Measurements from ENCODE around the gene MED15.
A peak's percentile ranks its signal among the peaks of the same experiment; 100 is the strongest.
"Not testable (repeated sequence)": the region's sequence is repeated elsewhere in the genome, so short reads cannot be mapped to it uniquely, and the experiment has no call there.

MED15 gene

DNA sequence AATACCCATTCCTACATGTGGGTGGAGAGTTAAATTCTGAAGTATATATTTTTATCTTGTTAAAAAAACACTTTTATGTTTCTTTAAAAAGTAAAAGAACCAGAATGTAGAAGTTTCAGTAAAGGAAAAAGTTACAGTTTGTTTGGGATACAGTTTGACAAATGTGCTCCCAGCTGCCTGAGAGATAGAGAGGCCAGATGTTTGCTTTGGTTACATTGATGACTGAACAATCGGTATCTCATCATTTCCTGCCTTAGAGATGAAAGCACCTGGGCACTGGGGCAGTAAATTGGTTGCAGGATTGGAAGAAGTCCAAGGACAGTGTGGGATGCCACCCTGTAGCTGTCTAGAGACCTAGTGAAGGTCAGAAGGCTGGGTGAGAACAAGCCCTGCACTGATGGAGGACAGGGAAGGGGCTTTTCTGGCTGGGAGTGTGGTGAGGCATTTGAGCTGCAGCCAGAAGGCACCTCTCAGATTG is 16.6 kb downstream of the MED15 start:
- intact Hi-C loops (cut with DNase I) = no loop called here

GRCh38 chr22:20525048-20525447 is 17.6 kb downstream of the MED15 start:
- intact Hi-C loops (cut with DNase I) = no loop called here
- DNase-seq = no peak

More for the DNA sequence above, 16.6 kb downstream of the MED15 start:
- DNase-seq = no peak

- intact Hi-C loops (cut with DNase I) = no loop called here
These were observed 18.9 kb downstream of the MED15 start for GRCh38 chr22:20526305-20526627.

DNA sequence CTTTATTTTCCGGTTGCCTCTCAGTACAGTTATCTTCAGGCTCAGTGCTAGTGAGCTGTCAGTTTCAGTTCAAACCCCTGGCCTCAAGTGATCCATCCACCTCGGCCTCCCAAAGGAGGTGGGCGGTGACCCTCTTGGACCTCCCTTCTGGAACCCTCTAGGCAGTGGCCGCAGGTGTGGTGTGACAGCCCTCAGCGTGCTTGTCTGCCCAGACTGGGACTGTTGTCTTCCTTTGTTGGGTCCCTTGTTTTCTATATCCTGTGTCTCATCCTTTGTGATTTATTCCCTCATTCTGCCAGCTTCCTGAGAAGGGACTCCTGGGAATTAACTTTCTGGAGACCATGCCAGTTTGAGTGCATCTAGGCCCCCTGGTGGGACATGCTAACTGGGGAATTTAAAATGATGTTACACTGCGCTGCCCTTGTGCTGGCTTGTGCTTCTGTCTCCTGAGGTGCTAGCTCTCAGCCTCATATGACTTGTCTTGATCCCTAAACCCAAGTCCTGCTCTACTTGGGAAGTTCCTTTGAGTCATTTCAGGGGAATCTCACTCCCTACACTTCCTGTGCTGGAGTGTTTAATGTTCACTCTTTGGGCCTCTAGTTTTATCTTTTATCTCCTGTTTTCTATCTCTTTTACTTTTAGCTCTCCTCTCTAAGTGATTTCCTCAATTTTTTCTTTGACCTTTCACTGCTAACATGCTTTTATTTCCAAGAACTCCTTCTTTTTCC is 19.4 kb downstream of the MED15 start:
- no peak for DNase-seq

More at GRCh38 chr22:20526305-20526627, 18.9 kb downstream of the MED15 start:
- DNase-seq = no peak

DNA sequence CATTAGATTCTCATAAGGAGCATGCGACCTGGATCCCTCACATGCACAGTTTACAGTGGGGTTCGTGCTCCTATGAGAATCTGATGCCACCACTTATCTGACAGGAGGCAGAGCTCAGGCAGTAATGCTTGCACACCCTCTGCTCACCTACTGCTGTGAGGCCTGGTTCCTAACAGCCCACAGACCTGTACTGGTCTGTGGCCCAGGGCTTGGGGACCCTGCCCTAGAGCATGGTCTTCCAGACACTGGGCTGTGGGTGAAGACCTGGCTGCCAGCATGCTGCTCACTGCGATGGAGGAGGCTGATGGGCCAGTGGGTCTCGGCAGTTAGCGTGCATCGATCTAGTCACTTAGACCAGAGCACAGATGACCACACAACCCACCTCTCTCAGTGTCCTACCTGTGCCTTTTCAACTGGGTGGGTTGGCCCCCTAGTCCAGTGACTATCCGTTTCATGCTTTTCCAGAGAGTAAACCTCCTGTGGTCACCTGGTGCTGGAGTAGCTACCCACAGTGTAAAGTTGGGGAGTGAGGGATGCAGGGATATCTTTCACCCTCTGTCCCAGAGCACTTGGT is 21.1 kb downstream of the MED15 start:
- intact Hi-C loops (cut with DNase I) = no loop called here
- DNase-seq = no peak

More for the DNA sequence above, 19.4 kb downstream of the MED15 start:
- intact Hi-C loops (cut with DNase I) = no loop called here

DNA sequence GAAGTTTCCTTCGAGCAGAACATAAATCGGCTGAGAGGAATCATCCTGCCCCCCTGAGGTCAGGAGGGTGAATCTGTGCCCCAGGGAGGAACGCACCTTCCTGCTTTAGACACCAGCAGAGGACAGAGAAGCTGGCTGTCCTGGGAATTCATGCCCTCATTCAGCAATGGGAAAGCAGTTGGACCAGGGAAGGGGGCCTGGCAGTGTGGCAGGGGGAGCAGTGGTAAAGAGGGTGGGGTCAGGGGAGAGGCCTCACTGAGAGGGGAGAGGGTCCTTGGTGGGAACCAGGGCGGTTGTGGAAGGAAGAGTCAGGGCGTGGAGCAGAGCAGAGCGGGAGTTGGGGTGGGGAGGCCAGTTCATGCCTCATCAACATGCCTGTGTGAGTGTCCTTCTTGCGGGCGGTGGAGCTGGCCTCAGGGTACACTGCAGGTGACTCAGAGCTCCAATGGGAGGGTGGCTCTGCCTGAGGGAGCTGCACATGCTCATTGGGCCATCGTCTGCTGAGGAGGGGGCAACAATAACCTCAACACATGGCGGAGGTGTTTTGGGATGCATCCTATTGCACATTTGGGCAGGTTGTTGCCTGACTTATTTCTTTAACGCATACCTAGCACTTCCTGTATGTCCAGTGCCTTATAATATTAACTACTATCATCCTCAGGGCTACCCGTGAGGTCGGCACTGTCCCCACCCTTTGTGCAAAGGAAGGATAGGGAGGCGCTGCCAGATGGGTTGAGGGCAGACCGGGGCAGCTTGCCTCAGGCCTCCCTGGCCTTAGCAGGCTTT is 23.2 kb downstream of the MED15 start:
- DNase-seq = no peak
- intact Hi-C loops (cut with DNase I) = no loop called here

- no peak for DNase-seq
- intact Hi-C loops (cut with DNase I) = no loop called here
These were observed 23.7 kb downstream of the MED15 start for GRCh38 chr22:20531154-20531403.

DNA sequence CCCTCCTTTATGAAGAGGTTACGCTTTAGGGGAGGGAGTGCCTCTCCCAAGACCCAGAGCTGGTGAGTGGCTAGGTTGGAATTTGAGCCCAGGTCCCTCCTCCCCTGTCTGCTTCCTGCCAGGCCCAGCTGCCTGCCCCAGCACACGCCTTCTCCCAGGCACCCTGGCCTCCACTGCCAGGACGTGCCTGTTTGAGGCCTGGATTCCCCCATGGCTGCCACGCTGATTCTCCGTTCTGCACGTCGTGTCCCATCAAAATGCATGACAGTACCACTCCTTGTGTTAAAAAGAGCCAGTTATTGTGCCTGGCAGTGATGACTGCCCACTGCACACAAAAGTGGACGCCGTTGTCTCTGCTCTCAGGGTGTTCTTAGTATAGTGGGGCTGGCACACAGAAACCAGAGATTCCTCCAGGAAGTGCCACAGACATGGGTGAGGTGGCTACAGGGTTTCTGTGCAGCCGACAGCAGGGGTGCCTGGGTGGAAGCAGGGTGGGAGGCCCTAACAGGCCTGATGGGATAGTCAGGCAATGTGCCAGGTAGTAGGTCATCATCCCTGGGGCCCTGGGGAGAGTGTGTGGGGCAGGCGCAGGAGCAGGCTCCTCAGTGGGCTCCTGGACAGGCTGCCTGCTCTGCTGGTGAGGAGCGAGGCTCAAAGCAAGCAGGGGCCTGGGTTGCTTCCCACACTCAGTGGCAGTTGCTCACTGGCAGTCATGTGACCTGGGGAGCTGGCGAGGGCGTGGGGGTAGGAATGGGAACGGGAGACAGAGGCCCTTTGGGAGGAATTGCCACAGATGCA is 24.2 kb downstream of the MED15 start:
- intact Hi-C loops (cut with DNase I) = no loop called here
- DNase-seq = peak; percentile 53 to 94 (median 81)

DNA sequence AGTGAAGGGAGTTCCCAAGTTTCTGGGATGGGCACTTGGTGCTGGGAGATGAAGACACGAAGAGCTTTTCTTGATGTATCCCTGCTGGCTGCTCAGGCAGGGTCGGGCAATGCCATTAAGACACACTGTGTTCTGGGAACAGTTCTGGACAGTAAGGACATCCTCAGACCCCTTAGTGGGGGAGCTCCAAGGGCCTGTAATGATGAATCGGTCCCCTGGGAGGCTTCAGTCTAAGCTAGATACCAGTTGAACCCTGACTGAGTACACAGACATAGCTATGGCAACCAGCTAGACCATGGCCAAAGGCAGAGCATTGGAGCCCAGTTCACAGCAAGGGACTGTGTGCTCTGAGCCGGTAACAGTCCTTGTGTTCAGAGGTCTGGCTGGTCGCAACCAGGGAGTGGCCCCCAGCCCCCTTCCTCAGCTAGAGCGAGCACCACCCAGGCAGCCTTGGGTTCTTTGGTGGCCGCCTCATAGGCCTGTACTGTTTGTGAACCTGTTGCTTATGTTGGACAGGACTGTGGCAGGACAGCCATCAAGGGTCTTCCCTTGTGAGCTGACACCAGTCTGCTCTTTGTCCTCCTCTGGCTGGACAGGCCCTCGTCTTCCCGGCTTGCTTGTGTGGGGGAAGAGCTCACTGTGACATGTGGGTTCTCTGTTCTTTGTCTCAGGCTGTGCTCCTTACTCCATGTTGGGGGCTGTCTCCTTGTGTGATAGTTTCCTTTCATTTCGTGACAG is 25.0 kb downstream of the MED15 start:
- intact Hi-C loops (cut with DNase I) = no loop called here
- DNase-seq = peak in 1 of 42 donors; percentile 35

DNA sequence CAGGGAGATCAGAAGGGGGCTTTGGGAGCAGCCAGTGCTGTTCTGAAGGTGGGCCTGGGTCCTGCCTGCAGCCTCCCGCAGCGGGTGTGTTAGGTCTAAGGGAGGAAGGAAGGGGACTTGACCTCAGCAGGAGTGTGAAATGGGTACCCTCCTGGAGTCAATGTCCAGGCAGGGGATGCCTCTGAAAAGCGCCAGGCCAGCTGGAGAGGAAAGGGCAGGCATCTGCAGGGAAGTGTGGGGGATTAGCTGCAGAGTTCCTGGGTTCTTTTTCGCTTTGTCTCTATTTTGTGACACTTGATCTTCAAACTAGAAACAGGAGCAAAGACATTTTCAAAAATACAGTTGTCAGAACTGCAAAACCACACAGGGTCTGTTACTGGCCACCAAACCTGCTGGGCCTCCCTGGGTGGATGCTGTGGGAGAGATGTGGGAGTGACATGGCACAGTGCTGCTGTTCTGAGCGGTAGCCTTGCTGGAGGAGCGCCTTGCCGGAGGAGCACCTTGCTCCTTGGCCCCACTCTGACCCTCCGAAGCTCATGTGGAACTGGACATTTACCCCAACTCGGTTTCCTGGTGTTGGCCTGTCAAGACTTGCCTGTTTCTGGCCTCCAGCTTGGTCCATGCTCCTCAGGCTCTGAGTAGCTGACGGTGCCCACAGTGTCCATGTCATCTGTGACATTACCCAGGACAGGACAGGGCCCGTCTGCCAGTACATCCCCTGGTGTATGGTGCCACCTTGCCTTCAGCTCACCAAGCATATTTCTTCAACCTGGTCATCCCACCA is 25.9 kb downstream of the MED15 start:
- intact Hi-C loops (cut with DNase I) = no loop called here
- peak in 1 of 42 donors; percentile 16 for DNase-seq

DNA sequence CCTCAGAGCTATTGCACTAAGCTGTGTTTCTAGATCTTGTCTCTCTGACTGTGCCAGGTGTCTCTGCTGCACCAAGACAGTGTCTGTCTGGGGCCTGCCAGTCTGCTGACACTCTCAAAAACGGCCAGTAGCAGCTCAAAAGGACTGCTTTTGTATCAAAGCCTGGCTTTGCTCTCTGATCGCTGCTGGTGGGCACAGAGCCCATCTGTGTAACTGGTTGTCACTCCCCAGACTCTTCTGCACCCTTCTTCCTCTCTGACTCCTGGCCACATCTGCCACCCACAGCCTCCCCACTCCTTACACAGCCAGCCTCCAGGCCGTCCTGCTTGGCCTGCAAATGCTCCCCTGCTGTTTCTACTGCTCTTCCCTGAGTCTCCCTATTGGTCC is 26.5 kb downstream of the MED15 start:
- DNase-seq = peak in 38 of 42 donors; percentile 27 to 84 (median 57)
- intact Hi-C loops (cut with DNase I) = no loop called here

- intact Hi-C loops (cut with DNase I) = no loop called here
- DNase-seq = no peak
These were observed 29.3 kb downstream of the MED15 start for GRCh38 chr22:20536590-20537324.

DNA sequence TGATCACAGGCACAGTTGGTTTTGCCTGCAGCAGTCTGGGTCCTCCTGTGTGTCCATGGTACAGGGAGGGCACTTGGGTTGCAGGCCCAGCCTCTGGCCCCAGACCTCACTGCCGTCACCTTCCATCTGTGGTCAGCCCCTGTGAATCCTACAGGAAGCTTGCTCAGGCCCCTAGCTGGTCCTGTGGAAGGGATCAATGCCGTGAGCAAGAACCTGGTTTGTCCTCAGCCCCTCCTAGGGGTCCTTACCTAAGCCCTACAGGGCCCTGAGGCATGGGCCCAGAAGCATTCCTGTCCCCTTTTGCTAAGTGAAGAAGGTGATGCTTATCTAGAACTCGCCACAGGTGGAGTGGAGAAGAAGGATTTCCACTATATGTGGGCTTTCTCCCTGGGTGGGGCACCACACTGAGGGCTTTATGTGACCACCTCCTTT is 29.9 kb downstream of the MED15 start:
- intact Hi-C loops (cut with DNase I) = no loop called here
- DNase-seq = no peak

- intact Hi-C loops (cut with DNase I) = no loop called here
- no peak for DNase-seq
These were observed 30.6 kb downstream of the MED15 start for GRCh38 chr22:20537983-20538382.

DNA sequence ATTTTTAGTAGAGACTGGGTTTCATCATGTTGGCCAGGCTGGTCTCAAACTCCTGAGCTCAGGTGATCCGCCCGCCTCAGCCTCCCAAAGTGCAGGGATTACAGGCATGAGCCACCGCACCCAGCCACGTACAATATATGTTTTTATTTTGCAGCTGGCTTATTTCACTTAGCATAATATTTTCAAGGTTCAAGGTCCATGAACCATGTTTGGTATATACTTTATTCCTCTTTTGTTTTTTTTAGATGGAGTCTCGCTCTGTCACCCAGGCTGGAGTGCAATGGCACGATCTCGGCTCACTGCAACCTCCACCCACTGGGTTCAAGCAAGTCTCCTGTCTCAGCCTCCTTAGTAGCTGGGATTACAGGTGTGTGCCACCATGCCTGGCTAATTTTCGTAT is 31.5 kb downstream of the MED15 start:
- peak in 1 of 42 donors; percentile 7 for DNase-seq
- intact Hi-C loops (cut with DNase I) = not testable (repeated sequence)

- no peak for DNase-seq
- intact Hi-C loops (cut with DNase I) = no loop called here
These were observed 34.6 kb downstream of the MED15 start for GRCh38 chr22:20542055-20542454.

GRCh38 chr22:20542736-20543135 is 35.3 kb downstream of the MED15 start:
- no peak for DNase-seq
- intact Hi-C loops (cut with DNase I) = no loop called here

GRCh38 chr22:20545318-20545634 is 37.9 kb downstream of the MED15 start:
- DNase-seq; intact Hi-C loops (cut with DNase I): not testable (repeated sequence)
